ENCODE results near the gene GMPPA. TPM values are rescaled to one million over a fixed set of nuclear protein-coding genes. Genes with fewer than 3 reads are reported as not detected.
A peak's percentile ranks its signal among the peaks of the same experiment; 100 is the strongest.

The GMPPA gene
- total RNA-seq, 4 donors from 2014 or later, result 11.3 to 26.4 (median 14.2) TPM

GRCh38 chr2:219483451-219484342 is 15.0 kb upstream of the GMPPA start:
- WGBS, 2 donors (ENCODE audit: low coverage in 1 of 2), result 10% methylated on average over 2 of the region's 58 CpGs; no CpG with 5 or more reads in 1 of the 2 donors
- Histone ChIP-seq H3K9me3 (no peaks in the 10 kb centered on the region), H3K36me3 (peaks cover 0 to 97% of the 10 kb centered on the region in 2 donors), H3K27me3 (peaks cover 41% of the 10 kb centered on the region), H3K4me3 (peak overlapping the region in 1 of 2 donors; percentile 31), H3K27ac (peak overlapping the region in 3 of 4 donors; percentile 47 to 74 (median 65)), H3K4me1 (peaks cover 0 to 31% (median 11%) of the 10 kb centered on the region in 3 donors)
- ATAC-seq, result peak; percentile 9
- TF ChIP-seq EP300 (IDR thresholded peaks at IDR 0.05) (no peak), CTCF (IDR thresholded peaks at IDR 0.05) (no peak), POLR2AphosphoS5 (IDR thresholded peaks at IDR 0.05) (no peak), POLR2A (IDR thresholded peaks at IDR 0.05) (no peak)

- TF ChIP-seq CTCF (IDR thresholded peaks at IDR 0.05) (no peak), POLR2AphosphoS5 (IDR thresholded peaks at IDR 0.05) (no peak), POLR2A (IDR thresholded peaks at IDR 0.05) (no peak), EP300 (IDR thresholded peaks at IDR 0.05) (no peak)
- ATAC-seq, result no peak
- H3K4me3 ChIP-seq, result peak overlapping the region in 1 of 2 donors; percentile 31
- peaks cover 0 to 97% of the 10 kb centered on the region in 2 donors for H3K36me3 ChIP-seq
- peaks cover 41% of the 10 kb centered on the region for H3K27me3 ChIP-seq
- H3K27ac ChIP-seq, result peak overlapping the region in 3 of 4 donors; percentile 47 to 74 (median 65)
- peaks cover 0 to 31% (median 11%) of the 10 kb centered on the region in 3 donors for H3K4me1 ChIP-seq
- WGBS, 2 donors (ENCODE audit: low coverage in 1 of 2), result 20% methylated on average over 1 of the region's 89 CpGs
- no peaks in the 10 kb centered on the region for H3K9me3 ChIP-seq
These were observed 14.1 kb upstream of the GMPPA start for GRCh38 chr2:219484343-219485200.

- WGBS, 2 donors (ENCODE audit: low coverage in 1 of 2), result 88 to 100% methylated on average over 1 of the region's 12 CpGs
- Histone ChIP-seq H3K27ac (peak overlapping the region in 3 of 4 donors; percentile 47 to 74 (median 65)), H3K4me1 (peaks cover 0 to 31% (median 11%) of the 10 kb centered on the region in 3 donors), H3K4me3 (no peak overlapping the region), H3K9me3 (no peaks in the 10 kb centered on the region), H3K36me3 (peaks cover 0 to 97% of the 10 kb centered on the region in 2 donors), H3K27me3 (peaks cover 41% of the 10 kb centered on the region)
- TF ChIP-seq POLR2A (IDR thresholded peaks at IDR 0.05) (no peak), EP300 (IDR thresholded peaks at IDR 0.05) (no peak), POLR2AphosphoS5 (IDR thresholded peaks at IDR 0.05) (no peak), CTCF (IDR thresholded peaks at IDR 0.05) (no peak)
- ATAC-seq, result no peak
These were observed 13.5 kb upstream of the GMPPA start for GRCh38 chr2:219485201-219485580.

GRCh38 chr2:219486380-219486959 is 12.2 kb upstream of the GMPPA start:
- no peak overlapping the region for H3K4me3 ChIP-seq
- peaks cover 41% of the 10 kb centered on the region for H3K27me3 ChIP-seq
- H3K9me3 ChIP-seq, result no peaks in the 10 kb centered on the region
- WGBS, 2 donors (ENCODE audit: low coverage in 1 of 2), result 57 to 61% methylated on average over 2 to 3 of the region's 8 CpGs
- peak overlapping the region in 3 of 4 donors; percentile 30 to 99 (median 74) for H3K27ac ChIP-seq
- peaks cover 0 to 31% (median 11%) of the 10 kb centered on the region in 3 donors for H3K4me1 ChIP-seq
- peaks cover 0 to 97% of the 10 kb centered on the region in 2 donors for H3K36me3 ChIP-seq
- TF ChIP-seq POLR2A (IDR thresholded peaks at IDR 0.05) (no peak), EP300 (IDR thresholded peaks at IDR 0.05) (no peak), POLR2AphosphoS5 (IDR thresholded peaks at IDR 0.05) (no peak), CTCF (IDR thresholded peaks at IDR 0.05) (no peak)
- no peak for ATAC-seq
